Lower leg skin (tissue), 3 donors: ENCODE data around the gene ABR.

Experiments used
- POLR2A ChIP-seq, 2 donors: fragments of 450-650 bp; IDR thresholded peaks; one replicate each; pipeline ENCODE4 v1.6.1; 2016 to 2017; ENCODE audit warnings: antibody characterized with exemption in 2 of 2, mild to moderate bottlenecking in 1 of 2, moderate library complexity in 1 of 2
- TF ChIP-seq, protein P1 (sequence below), 3 donors: fragments of 450-650 bp; IDR thresholded peaks; one replicate each; pipeline ENCODE4 v1.5.1; 2016; ENCODE audit warnings: antibody characterized with exemption in 3 of 3, mild to moderate bottlenecking in 3 of 3, moderate library complexity in 2 of 3

DNA sequence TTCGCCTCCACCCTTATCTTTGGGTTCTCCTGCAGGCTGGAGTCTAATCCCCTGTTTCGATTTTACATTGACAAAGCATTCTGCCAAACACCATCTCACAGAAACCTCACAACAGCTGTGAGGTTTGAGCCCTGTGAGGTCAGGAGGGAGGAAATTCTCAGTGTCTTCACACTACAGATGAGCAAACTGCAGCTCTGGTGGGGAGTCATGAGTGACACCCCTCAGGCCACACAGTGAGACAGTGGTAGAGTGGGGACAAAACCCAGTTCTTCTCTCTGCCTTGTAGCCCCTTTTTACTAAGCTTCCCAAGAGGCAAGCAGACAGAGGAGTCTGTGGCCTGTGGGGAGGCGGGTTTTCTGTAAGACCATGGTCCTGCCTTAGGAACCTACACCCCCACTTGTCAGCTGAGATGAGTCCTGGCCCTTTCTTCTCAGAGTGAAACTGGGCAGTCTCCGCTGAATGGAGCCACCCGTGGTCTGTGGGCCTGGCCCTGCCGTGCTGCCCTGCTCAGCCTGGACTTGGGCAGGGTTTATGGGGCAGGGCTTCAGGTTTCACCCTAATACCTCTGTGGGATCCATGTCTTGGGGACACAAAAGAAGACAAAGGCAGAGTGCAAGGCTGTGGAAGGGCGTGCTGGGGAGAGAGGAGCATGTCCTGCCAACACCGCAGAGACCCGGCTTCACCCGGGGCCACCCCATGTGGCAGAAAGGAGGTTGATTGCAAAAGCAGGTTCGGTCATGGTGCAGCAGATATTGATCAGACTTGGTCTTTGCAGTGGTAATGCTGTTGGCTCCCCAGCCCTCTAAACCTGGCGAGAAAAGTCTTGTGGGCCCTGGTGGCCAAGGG is 59.0 kb downstream of the ABR start:
- TF ChIP-seq POLR2A (IDR thresholded peaks at IDR 0.05): no peak
- TF ChIP-seq, protein P1, sequence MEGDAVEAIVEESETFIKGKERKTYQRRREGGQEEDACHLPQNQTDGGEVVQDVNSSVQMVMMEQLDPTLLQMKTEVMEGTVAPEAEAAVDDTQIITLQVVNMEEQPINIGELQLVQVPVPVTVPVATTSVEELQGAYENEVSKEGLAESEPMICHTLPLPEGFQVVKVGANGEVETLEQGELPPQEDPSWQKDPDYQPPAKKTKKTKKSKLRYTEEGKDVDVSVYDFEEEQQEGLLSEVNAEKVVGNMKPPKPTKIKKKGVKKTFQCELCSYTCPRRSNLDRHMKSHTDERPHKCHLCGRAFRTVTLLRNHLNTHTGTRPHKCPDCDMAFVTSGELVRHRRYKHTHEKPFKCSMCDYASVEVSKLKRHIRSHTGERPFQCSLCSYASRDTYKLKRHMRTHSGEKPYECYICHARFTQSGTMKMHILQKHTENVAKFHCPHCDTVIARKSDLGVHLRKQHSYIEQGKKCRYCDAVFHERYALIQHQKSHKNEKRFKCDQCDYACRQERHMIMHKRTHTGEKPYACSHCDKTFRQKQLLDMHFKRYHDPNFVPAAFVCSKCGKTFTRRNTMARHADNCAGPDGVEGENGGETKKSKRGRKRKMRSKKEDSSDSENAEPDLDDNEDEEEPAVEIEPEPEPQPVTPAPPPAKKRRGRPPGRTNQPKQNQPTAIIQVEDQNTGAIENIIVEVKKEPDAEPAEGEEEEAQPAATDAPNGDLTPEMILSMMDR (IDR thresholded peaks at IDR 0.05): no peak
